ENCODE measurements around the gene DENND1A.

DNA sequence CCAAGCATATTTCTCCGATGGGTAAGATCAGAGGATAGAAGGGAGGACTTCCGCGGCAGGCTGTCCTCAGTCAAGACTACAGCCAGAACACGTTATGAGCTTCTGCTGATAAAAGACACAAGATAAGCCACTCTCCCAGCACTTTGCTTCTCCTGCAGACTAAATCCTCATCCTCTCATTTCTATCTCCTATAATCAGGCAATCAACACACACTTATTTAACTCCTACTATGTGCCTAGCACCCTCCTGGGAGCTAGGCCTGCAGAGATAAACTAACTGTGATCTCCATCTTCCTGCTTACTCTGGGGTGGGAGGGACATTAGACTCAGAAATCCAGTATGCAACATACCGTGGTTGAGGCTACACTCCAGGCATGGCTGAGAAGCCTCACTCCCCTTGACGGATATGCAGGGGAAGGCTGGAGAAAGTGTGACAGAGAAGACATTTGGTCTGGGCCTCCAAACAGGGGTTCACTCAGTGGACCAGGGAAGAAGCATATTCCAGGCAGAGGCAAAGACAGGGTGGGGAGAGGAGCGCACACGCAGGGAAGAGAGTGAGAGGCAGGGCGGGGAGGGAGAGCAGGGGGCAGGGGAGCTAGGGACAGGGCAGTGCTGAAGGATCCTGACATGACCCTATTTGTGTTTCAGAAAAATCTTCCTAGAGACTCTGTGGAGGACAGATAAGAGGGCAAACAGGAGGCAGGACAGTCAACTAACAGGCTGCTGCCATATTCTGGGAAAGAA lies 274.1 kb downstream of the DENND1A start:
- TF ChIP-seq, protein P1, sequence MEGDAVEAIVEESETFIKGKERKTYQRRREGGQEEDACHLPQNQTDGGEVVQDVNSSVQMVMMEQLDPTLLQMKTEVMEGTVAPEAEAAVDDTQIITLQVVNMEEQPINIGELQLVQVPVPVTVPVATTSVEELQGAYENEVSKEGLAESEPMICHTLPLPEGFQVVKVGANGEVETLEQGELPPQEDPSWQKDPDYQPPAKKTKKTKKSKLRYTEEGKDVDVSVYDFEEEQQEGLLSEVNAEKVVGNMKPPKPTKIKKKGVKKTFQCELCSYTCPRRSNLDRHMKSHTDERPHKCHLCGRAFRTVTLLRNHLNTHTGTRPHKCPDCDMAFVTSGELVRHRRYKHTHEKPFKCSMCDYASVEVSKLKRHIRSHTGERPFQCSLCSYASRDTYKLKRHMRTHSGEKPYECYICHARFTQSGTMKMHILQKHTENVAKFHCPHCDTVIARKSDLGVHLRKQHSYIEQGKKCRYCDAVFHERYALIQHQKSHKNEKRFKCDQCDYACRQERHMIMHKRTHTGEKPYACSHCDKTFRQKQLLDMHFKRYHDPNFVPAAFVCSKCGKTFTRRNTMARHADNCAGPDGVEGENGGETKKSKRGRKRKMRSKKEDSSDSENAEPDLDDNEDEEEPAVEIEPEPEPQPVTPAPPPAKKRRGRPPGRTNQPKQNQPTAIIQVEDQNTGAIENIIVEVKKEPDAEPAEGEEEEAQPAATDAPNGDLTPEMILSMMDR (conservative IDR thresholded peaks at IDR 0.05; ENCODE audit: low read length) = no peak
- TF ChIP-seq EZH2phosphoT487 (IDR thresholded peaks at IDR 0.05; ENCODE audit: borderline replicate concordance) = no peak
